GM21529 (cell line): ENCODE measurements around the gene RPLP1.
"Not testable (repeated sequence)": the region's sequence is repeated elsewhere in the genome, so short reads cannot be mapped to it uniquely, and the experiment has no call there.

Source experiments
- ATAC-seq: cut with Tn5 transposase; IDR thresholded peaks from one replicate; pipeline ENCODE4 v1.9.1; 2021; ENCODE audit not compliant: unreplicated experiment

Gene RPLP1

DNA sequence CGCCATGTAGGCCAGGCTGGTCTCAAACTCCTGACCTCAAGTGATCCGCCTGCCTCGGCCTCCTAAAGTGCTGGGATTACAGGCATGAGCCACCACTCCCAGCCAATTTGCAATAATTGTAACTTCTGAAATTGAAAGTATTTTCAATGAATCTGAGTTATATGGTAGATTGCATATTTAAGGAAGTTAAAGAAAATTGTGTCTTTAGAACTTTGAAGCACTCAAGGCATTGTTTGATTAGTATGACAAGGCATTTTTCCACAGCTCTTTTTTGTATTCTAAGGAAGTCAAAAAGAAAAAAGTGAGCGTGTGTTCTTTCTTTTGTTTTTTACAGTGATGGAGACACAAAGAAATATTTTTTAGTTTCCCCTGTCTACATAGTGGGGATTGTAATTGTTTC, 15.7 kb upstream of the RPLP1 start:
- no peak for ATAC-seq

DNA sequence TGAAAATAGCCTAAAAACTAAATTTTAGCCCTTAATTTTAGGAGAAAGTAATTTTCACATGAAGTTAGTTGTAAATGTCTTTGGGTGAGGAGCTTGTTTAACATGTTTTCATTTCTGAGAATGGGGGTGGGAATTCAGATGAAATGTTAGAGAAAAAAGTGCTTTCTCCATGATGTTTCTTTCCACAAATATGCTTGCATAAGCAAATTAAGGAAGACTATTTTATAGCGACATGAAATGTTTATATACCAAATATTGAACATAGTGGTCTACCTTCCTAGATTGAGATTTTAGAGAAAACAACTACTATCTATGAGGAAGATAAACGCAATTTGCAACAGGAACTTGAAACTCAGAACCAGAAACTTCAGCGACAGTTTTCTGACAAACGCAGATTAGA, 13.0 kb upstream of the RPLP1 start:
- no peak for ATAC-seq

GRCh38 chr15:69443032-69443611, 9.5 kb upstream of the RPLP1 start:
- no peak for ATAC-seq

GRCh38 chr15:69444686-69445085, 7.9 kb upstream of the RPLP1 start:
- ATAC-seq, result no peak

DNA sequence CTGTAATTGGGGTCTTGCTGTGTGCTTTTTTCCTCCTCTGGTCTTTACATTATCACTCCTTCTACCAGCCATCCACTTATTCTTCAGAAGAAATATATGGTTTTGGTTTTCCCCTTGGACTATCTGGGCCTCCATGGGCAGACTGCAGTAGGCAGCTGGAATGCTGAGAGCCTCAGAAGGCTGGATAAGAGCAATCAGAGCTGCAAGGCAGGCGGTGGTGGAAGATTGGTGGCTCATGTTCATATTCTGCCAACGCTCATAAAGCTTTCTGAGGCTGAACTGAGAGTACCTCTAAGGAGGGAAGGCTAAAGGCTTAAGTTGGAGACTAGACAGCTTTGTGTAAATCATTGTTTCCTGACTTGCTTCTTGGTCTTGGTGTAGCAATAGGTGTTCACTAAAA, 5.7 kb upstream of the RPLP1 start:
- ATAC-seq, result no peak

DNA sequence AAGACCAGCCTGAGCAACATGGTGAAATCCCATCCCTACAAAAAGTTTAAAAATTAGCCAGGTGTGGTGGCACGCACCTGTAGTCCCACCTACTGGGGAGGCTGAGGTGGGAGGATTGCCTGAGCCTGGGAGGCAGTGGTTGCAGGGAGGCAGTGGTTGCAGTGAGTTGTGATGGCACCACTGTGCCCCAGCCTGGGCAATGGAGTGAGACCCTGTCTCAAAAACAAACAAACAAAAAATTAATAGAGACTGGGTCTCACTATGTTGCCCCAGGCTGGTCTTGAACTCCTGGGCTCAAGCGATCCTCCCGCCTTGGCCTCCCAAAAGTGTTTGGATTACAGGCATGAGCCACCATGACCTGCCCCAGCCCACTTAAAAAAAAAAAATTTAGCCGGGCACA, 2.4 kb upstream of the RPLP1 start:
- ATAC-seq, result not testable (repeated sequence)

DNA sequence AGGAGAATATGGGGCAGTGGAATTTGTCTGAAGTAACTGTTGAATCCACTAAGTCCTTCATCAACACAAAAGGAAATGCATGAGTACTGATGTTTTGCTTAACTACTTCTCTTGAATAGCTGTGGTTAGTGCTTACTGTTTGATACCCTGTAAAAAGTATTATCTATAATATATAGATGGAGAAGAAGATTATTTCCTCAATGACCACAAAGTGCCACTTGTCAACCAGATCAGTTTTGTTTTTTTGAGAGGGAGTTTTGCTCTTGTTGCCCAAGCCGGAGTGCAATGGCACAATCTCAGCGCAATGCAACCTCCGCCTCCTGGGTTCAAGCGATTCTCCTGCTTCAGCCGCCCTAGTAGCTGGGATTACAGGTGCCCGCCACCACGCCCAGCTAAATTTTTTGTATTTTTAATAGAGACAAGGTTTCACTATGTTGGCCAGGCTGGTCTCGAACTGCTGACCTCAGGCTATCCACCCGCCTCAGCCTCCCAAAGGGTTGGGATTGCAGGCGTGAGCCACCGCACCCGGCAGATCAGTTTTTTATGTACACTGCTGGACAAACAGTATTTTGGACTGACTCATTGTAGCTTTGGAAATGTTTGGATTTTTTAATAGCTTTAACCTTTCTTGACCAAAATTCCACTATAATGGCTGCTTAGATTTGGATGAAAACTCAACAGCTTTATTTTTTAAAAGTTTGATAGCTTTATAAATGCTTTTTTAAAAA, 1.5 kb upstream of the RPLP1 start:
- no peak for ATAC-seq

DNA sequence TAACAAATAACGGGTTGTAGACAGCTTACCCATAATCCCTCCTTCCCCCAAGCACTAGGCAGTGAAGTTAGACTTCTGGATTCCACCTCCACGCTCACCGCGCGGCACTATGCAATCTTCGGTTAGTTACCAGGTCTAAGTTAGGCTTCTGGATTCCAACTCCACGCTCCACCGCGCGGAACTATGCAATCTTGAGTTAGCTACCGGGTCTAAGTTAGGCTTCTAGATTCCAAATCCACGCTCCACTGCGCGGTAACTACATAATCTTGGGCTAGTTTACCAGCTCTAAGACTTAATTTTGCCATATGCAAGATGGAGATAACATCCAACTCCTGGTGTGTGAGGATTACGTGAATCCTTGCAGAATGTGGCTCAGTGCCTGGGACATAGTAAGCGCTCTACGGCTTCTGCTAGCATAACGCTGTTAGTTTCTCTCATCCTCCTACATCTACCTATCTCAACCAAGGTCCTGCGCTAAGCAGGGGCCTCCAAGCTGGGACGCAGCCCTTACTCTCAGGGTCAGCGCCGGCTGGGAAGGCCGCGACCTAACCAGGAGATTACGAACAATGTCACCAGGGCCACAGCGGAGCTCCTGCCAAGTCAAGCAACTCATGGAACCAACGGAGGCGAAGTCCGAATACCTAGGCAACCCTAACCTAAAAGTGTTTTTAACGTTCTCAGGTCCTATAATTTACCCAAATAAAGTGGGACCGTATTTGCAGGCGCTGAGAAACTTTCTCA, 497 bp upstream of the RPLP1 start:
- ATAC-seq, result peak; percentile 36

GRCh38 chr15:69454953-69455352, 2.3 kb downstream of the RPLP1 start:
- no peak for ATAC-seq

GRCh38 chr15:69456208-69457166, 3.9 kb downstream of the RPLP1 start:
- no peak for ATAC-seq

GRCh38 chr15:69457304-69458280, 5.0 kb downstream of the RPLP1 start:
- no peak for ATAC-seq

- ATAC-seq, result no peak
These were observed 6.4 kb downstream of the RPLP1 start for GRCh38 chr15:69459066-69459465.

- no peak for ATAC-seq
These were observed 7.9 kb downstream of the RPLP1 start for GRCh38 chr15:69460481-69460880.

GRCh38 chr15:69462030-69462492, 9.4 kb downstream of the RPLP1 start:
- ATAC-seq, result no peak

- ATAC-seq, result peak; percentile 89
These were observed 10.0 kb downstream of the RPLP1 start for GRCh38 chr15:69462493-69463181.

GRCh38 chr15:69463182-69463756, 10.7 kb downstream of the RPLP1 start:
- no peak for ATAC-seq

DNA sequence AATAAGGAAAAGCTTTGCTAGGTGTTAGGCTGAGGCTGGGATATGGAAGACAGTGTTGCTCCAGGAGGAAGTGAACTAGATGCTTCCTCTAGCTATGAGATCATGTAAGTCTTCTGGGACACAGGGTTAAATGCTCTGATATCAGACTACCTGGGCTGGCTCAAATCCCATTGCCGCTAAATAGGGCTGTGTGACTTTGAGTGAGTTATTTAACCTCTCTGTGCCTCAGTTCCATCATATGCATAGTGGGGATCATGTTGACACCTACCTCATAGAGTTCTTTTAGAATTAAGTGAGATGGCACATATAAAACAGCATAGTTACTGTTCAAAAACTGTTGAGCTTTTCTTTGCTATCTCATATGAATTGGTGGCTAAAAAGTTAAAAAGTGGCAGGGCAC, 12.6 kb downstream of the RPLP1 start:
- no peak for ATAC-seq

- no peak for ATAC-seq
These were observed 14.1 kb downstream of the RPLP1 start for GRCh38 chr15:69466733-69467132.

DNA sequence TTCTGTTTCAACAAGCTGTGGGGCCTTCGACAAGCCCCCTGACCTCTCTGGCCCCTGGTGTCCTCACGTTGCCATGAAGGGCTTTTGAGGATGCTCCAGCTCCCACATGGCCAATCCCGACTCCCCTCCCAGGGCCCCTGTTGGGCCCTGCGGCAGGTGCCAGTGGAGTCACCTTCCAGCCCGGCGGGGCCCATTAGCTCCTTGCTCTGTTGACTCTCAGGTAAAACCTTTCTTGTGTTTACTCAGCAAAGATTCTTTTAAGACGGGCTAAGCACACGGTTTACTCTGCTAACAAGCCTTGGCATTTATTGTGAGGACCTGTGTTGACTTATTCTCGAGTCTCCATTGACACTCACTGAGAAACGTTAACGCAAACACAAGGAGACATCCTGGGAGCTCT, 15.0 kb downstream of the RPLP1 start:
- no peak for ATAC-seq
